Activated naive CD4-positive, alpha-beta T cell treated with anti-CD3 and anti-CD28 coated beads, Interleukin-2, amount 50 U/mL, for 24 hours (primary cell): ENCODE measurements around the gene MAP3K6.
"Not testable (repeated sequence)": the region's sequence is repeated elsewhere in the genome, so short reads cannot be mapped to it uniquely, and the experiment has no call there.

Experiments used
- H3K27ac Mint-ChIP-seq: one replicate; pipeline ENCODE4 v1.8.0; 2021; ENCODE audit warnings: mild to moderate bottlenecking, mixed read lengths
- H3K27me3 Mint-ChIP-seq: one replicate; pipeline ENCODE4 v1.8.0; 2021; ENCODE audit warnings: mixed read lengths
- H3K36me3 Mint-ChIP-seq: one replicate; pipeline ENCODE4 v1.8.0; 2021; ENCODE audit warnings: mixed read lengths
- H3K4me1 Mint-ChIP-seq: one replicate; pipeline ENCODE4 v1.8.0; 2021; ENCODE audit warnings: mixed read lengths
- H3K4me3 Mint-ChIP-seq: one replicate; pipeline ENCODE4 v1.8.0; 2021; ENCODE audit warnings: mild to moderate bottlenecking, mixed read lengths
- H3K9me3 Mint-ChIP-seq: one replicate; pipeline ENCODE4 v1.8.0; 2021; ENCODE audit warnings: mixed read lengths

MAP3K6 gene

DNA sequence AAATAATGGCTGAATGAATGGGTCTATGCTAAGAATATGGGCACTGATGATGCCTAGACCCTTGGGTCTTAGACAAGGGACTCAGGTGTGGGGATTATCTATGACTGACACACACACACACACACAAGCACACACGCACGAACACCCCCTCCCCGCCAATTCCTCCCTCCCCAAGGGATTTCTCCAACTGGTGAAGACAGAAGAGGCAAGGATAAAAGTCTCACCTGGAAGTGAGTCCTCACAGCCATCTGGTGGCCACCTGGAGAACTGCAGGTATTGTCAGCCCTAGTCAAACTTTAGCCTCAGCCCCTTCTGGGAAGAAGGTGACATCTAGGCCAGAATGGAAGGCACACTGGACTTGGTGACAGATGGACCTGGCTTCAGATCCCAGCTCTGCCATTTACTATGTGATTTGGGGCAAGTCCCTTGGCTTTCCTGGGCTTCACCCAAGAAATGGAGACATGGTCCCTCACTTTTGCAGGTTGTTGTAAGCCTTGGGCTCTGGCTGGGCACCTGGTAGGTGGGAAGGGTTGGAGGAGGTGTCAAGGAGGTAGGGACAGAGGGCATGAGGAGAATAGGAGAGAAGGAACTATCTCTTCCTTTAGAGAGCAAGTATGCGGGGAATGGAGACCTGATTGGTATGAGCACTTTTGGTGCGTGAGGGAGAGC, 21.7 kb upstream of the MAP3K6 start:
- Mint-ChIP-seq H3K4me1 (peaks cover 13% of the 10 kb centered on the region), H3K4me3 (peak overlapping the region; percentile 45), H3K27me3 (no peaks in the 10 kb centered on the region), H3K36me3 (no peaks in the 10 kb centered on the region), H3K9me3 (no peaks in the 10 kb centered on the region), H3K27ac (peak overlapping the region; percentile 47)

DNA sequence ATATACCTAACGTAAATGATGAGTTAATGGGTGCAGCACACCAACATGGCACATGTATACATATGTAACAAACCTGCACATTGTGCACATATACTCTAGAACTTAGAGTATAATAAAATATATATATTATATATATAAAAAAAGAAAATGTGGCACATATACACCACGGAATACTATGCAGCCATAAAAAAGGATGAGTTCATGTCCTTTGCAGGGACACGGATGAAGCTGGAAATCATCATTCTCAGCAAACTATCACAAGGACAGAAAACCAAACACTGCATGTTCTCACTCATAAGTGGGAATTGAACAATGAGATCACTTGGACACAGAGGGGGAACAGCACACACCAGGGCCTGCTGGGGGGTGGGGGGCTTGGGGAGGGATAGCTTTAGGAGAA, 18.0 kb upstream of the MAP3K6 start:
- H3K36me3 Mint-ChIP-seq, H3K4me1 Mint-ChIP-seq: not testable (repeated sequence)

DNA sequence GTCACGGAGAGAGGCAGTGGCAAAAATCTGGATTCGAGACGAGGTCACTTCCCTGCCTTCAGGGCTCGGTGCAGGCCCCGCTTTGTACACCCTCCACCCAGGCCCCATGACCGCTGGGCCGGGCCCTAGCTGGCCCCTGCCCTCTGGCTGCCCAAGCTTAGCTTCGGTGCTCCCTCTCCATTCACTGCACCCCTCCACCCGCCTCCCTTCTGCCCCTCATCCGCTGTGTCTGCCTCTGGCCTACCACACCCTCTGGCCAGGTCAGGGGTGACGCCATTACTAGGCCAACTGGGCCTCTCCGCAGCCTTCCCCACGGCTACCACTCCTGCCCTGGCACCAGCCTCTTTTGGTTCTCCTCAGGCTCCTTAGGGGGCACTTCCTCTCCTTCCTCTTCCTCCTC, 16.9 kb upstream of the MAP3K6 start:
- Mint-ChIP-seq H3K36me3 (no peaks in the 10 kb centered on the region), H3K27ac (no peak overlapping the region), H3K9me3 (no peaks in the 10 kb centered on the region), H3K27me3 (no peaks in the 10 kb centered on the region), H3K4me1 (peaks cover 2% of the 10 kb centered on the region), H3K4me3 (no peak overlapping the region)

More for the DNA sequence above, 18.0 kb upstream of the MAP3K6 start:
- H3K4me3 Mint-ChIP-seq, H3K27ac Mint-ChIP-seq, H3K9me3 Mint-ChIP-seq, H3K27me3 Mint-ChIP-seq: not testable (repeated sequence)

DNA sequence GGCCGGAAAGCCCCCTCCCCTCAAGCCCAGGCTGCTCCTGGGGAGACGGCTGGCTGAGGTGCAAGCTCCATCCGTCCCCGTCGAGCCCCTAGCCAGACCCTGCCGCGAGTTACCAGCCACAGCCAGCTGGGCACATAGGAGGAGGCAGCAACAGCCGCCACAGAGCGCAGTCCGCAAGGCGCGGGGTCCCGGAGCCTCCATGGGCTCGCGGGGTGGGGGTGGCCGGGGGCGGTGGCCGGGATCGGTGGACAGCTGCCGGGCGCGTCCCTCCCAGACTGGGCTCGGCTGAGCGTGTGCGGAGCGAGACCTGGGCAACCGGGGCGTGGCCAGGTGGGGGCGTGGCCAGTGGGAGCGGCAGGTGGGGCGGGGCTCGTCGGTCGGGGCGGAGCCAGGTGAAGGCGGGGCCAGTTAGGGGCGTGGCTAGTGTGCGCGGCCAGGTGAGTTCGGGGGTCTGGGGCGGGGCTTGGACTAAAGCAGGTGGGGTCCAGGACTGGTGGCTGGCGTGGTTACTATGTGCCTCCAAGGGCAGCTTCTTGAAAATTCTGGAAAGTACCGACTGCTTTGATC, 16.4 kb upstream of the MAP3K6 start, which contains the start of gene CD164L2:
TSS of gene CD164L2 (minus strand) at position 295 of the 567 bp plus-strand sequence. CDS start at position 201, 94 bp downstream.
- Mint-ChIP-seq H3K4me3 (no peak within 1 kb of the TSS), H3K4me1 (no peaks in the 10 kb centered on the region), H3K27ac (no peak within 1 kb of the TSS), H3K27me3 (no peaks in the 10 kb centered on the region), H3K9me3 (no peaks in the 10 kb centered on the region), H3K36me3 (no peaks in the 10 kb centered on the region)

DNA sequence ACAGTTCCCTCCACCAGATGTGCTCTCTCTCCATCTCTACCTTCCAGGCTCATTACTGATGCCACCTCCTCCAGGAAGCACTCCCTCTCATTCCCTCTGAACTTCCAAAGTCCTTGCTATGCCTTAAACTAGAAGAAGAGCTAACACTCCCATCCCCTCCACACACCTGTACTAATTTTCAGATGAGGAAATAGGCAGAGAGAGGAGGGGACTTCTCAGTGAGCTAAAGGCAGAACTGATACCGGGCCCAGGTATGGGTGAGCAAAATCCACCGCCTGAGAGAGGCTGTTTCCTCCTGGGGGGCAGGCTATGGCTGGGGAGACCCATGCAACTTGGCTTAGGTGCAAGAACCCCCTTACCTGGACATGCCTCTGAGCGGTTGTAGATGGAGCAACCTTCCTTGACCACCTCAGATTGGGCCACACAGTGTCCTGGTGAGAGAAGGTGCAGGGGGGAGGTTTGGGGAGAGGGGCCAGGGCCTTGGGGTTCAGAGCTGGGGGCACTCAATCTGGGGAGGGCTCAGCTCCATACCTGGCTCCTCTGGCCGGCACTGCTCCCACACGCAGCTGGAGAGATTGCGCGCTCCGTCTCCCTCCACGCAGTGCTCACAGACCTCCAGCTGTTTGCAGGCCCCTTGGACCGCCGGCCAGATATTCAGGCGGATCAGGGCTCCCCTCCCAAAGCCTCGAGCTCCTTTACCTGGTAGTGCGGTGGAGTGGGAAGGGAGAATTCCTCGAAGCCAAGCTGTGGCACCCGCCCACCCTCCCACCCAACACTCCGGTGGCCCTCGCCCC, 15.4 kb upstream of the MAP3K6 start:
- no peaks in the 10 kb centered on the region for H3K9me3 Mint-ChIP-seq
- no peak overlapping the region for H3K27ac Mint-ChIP-seq
- H3K4me3 Mint-ChIP-seq = no peak overlapping the region
- H3K4me1 Mint-ChIP-seq = no peaks in the 10 kb centered on the region
- H3K27me3 Mint-ChIP-seq = no peaks in the 10 kb centered on the region
- no peaks in the 10 kb centered on the region for H3K36me3 Mint-ChIP-seq

DNA sequence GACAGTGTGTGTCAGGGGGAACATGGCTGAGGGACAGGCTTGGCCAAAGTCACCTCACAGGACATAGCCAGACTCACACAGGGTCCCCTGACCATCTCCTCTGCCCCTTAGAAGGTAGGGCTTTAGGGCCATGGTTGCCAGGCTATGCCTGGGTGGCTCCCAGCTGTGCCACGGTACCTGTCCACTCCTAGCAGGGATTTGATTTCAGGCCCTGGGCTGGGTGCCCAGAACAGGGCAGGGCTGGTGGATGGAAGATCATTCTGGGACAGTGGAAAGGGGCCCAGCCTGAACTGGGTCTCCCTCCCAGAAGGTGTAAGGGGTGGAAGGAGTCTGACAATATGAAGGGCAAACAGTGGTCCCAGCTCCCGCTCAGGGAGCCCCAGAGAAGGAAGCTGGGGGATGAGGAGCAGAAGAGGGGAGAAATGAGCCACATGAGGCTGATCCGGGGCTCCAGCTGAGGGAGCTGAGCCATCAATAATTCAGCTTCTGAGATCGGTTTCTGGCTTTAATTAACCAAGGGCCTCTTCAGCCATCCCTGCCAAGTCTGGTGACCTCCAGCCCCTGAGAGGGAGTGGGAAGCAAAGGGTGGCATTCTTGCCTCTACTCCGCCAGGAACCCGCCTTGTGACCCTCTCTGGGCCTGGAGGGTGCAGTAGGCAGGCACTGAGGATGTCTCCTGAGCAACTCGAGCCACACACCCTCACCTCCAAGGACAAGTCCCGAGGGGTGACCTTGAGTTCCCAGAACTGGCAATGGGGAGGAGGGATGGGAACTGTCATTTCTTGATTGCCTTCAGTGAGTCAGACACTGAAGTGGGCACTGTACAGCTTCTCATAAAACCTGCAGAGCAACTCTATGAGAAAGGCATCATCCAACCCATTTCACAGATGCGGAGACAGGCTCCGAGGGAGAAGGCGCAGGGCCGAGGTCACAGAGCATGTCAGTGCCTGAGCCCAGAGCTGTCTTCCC, 14.3 kb upstream of the MAP3K6 start:
- Mint-ChIP-seq H3K4me1 (no peaks in the 10 kb centered on the region), H3K4me3 (no peak overlapping the region), H3K27ac (no peak overlapping the region), H3K27me3 (no peaks in the 10 kb centered on the region), H3K36me3 (no peaks in the 10 kb centered on the region), H3K9me3 (no peaks in the 10 kb centered on the region)

DNA sequence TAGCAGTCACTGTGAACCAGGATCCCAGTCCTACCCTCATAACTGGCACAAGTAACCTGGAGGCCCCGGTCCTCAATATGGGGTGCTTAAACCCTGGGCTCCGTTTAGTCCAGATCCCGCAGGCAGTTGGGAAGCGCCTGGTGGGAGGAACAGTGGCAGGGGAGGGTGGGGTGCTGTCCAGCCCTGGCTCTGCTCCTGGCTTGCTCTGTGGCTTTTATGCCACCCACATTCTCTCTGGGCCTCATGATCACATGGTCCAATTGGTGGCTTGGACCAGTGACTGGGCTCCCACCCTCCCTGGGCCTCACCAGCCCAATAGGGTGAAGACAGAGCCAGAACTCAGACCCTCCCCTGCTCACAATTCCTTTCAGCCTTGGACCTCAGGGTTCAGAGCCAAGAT, 13.5 kb upstream of the MAP3K6 start:
- Mint-ChIP-seq H3K27me3 (no peaks in the 10 kb centered on the region), H3K4me1 (no peaks in the 10 kb centered on the region), H3K27ac (no peak overlapping the region), H3K36me3 (no peaks in the 10 kb centered on the region), H3K4me3 (no peak overlapping the region), H3K9me3 (no peaks in the 10 kb centered on the region)

DNA sequence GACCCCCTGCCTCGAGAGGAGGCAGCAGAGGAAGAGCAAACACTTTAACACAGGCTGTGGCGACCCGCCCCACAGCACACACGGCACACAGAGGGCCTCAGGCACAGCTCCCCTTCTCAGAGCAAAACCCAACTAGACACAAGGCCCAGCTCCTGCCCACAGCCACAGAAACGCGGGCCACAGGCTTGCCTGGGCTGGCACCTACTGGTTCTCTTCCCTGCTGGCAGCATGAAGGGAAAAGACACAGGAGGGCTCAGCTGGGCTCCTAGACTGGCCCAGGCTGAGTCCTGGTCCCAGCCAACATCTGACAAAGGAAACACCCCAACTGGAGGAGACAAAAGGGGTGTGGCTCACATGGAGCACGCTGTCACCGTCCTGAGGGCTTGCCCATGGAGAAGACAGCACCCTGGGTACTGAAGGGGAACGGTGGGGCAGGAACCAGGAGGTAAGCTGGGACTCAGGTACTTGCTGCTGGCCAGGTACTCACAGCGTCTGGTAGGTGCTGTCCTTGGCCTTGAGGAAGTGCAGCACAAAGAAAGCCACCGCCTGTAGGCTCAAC, 12.9 kb upstream of the MAP3K6 start:
- no peak overlapping the region for H3K27ac Mint-ChIP-seq
- no peaks in the 10 kb centered on the region for H3K4me1 Mint-ChIP-seq
- H3K36me3 Mint-ChIP-seq = no peaks in the 10 kb centered on the region
- no peaks in the 10 kb centered on the region for H3K27me3 Mint-ChIP-seq
- no peak overlapping the region for H3K4me3 Mint-ChIP-seq
- H3K9me3 Mint-ChIP-seq = no peaks in the 10 kb centered on the region

DNA sequence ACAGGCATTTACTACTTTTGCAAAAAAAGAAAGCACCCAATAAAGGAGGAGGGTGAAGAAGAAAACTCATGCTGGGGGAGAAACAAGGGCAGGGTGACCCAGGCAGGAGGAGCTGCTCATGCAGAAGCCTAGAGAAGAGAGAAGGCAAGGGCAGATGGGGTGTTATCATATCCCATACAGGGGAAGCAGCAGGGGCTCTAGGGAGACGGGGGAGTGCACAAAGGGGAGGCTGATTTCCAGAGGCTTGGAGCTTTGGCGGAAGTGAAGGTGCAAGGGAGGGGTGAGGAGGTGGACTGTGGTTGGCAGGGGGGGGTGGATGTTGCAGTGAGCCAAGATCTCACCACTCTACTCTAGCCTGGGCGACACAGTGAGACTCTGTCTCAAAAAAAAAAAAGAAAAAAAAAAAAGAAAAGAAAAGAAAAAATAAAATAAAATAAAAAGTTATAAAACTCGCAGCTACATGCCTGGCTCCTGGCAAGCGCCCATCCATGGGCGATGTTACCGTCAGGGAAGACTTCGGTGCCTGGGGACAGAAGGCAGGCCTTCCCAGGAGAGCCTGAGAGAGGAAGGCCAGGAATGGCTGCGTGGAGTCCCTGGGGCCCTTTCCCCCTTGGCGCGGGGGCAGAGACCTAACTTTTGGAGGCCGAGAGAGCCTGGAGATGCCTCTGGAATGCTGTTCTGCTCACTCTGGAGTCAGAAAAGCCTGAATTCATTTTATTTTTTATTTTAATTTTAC, 11.2 kb upstream of the MAP3K6 start:
- no peaks in the 10 kb centered on the region for H3K36me3 Mint-ChIP-seq
- peak overlapping the region; percentile 31 for H3K27ac Mint-ChIP-seq
- no peaks in the 10 kb centered on the region for H3K27me3 Mint-ChIP-seq
- H3K4me3 Mint-ChIP-seq = no peak overlapping the region
- no peaks in the 10 kb centered on the region for H3K4me1 Mint-ChIP-seq
- no peaks in the 10 kb centered on the region for H3K9me3 Mint-ChIP-seq

DNA sequence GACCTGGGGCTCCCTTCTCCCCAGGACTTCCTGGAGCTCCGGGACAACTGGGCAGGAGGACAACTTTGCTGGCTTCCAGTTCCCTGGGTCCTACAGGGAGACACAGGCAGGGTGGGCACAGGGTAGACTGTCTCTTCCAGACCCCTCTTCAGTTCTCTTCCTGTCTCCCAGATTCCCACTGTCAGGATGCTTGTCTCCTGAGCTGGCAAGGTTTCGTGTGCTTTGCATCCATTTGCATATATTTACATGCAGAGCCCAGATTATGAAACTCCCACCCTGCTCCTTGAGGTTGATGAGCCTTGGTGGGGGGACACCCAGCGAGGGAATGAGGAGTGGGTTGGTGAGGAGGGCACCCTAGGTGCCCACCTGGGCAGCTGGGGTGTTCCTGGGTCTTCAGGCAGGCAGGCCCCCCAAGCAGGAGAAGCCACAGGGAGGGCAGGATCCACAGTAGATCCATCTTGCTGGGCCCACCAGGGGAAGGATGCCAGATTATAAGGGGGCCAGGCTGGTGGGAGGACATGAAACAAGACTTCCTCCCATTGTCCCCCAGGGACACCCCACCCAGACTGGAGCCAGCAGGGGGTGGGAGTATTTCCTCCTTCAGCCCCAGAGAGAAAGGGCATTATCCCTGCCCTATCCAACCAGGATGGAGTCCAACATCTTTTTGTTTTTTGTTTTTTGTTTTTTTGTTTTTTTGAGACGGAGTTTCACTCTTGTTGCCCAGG, 7.8 kb upstream of the MAP3K6 start, which contains the start of gene FCN3:
TSS of gene FCN3 (minus strand) at position 463 of the 725 bp plus-strand sequence. CDS start at position 457, 6 bp downstream.
- Mint-ChIP-seq H3K4me1 (peaks cover 3% of the 10 kb centered on the region), H3K4me3 (no peak within 1 kb of the TSS), H3K9me3 (no peaks in the 10 kb centered on the region), H3K36me3 (no peaks in the 10 kb centered on the region), H3K27ac (no peak within 1 kb of the TSS), H3K27me3 (no peaks in the 10 kb centered on the region)

DNA sequence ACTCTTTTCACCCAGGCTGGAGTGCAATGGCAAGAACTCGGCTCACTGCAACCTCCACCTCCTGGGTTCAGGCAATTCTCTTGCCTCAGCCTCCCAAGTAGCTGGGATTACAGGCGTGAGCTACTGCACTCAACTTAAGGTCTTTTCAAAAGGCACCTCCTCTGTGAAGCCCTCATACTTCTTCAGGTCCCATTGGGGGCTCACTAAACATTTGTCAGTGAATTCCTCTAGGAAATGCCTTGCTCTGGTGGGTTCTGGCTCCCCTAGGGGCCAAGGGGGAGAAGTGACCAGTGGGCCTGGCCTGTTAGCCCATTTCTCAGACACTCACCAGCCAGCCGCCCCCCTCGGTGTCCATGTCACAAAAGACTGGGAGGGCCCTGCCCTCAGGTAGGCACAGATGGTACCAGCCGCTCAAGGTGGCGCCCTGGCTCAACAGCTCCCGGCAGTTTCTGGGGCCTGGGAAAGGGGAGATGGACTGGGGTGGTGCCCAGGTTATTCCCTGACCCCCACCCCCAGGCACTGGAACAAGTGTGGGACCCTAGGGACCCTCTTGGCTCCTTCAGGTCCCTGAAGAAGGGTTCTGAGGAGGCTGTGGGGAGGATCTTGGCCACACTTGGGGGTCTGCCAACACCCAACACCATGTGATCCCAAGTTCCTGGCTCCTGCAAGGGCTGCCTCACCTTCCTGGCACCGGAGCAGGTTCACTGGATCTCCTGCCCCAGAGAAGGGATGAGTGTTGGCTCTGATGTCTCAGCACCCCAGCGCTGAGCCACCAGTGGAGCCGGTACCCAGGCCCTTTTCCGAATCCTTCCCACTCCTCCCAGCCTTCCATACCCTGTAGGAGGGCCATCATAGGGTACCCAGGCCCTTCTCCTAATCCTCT, 6.3 kb upstream of the MAP3K6 start:
- peaks cover 9% of the 10 kb centered on the region for H3K4me1 Mint-ChIP-seq
- H3K4me3 Mint-ChIP-seq = no peak overlapping the region
- H3K9me3 Mint-ChIP-seq = no peaks in the 10 kb centered on the region
- no peaks in the 10 kb centered on the region for H3K36me3 Mint-ChIP-seq
- H3K27me3 Mint-ChIP-seq = no peaks in the 10 kb centered on the region
- no peak overlapping the region for H3K27ac Mint-ChIP-seq

DNA sequence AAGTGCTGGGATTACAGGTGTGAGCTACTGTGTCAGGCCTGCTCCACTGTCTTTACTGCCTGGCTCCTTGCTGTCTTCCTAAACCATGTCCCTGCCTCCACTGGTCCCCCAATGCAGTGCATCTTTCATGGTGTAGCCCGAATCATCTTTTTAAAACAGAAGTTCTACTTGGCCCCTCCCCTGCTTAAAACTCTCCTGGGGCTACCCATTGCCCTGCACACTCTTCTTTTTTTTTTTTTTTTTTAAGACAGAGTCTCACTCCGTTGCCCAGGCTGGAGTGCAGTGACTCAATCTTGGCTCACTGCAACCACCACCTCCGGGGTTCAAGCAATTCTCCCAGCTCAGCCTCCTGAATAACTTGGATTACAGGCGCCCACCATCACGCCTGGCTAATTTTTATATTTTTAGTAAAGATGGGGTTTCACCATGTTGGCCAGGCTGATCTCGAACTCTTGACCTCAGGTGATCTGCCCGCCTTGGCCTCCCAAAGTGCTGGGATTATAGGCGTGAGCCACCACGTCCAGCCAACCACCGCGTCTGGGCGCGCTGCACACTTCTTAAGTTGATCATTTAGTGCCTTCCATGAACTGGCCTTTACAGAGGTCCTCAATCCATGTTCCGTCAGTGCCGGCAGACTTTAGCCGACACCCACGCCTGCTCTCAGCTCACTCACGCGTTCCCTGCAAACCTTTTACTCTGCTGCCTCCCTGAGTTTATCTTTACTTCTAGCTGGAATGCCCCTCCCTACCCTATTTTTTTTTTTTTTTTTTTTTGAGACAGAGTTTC, 5.5 kb upstream of the MAP3K6 start:
- Mint-ChIP-seq H3K4me1 (peaks cover 14% of the 10 kb centered on the region), H3K36me3 (no peaks in the 10 kb centered on the region), H3K27ac (no peak overlapping the region), H3K4me3 (no peak overlapping the region), H3K9me3 (no peaks in the 10 kb centered on the region), H3K27me3 (no peaks in the 10 kb centered on the region)
